Right lung (tissue), 5 donors: ENCODE data around the gene PRKG1. TPM values are rescaled to one million over a fixed set of nuclear protein-coding genes. Genes with fewer than 3 reads are reported as not detected.
"Not testable (repeated sequence)": the region's sequence is repeated elsewhere in the genome, so short reads cannot be mapped to it uniquely, and the experiment has no call there.

Experiments used
- DNase-seq, 2 donors: peaks; one replicate each; pipeline ENCODE4 v3.0.0-alpha.2; 2013
- polyA plus RNA-seq, 5 donors: library from polyadenylated mRNA; unstranded; fragments of 120-200 nt; gene quantifications; one replicate each; pipeline versions ENCODE4 v1.2.1 to v1.2.3, GENCODE V29; 2013; ENCODE audit warnings: inconsistent platforms in 1 of 5, low replicate concordance in 1 of 5; ENCODE audit not compliant: insufficient read length in 5 of 5, insufficient read depth in 1 of 5

Gene PRKG1
- polyA plus RNA-seq, 5 donors: 12.4 to 21.3 (median 15.8) TPM

- DNase-seq: no peak
Measured at GRCh38 chr10:52213321-52213752, 1139.0 kb downstream of the PRKG1 start.

- DNase-seq: peak; percentile 52 to 74
Measured at GRCh38 chr10:52215745-52216361, 1141.6 kb downstream of the PRKG1 start.

GRCh38 chr10:52216852-52217251, 1142.6 kb downstream of the PRKG1 start:
- peak; percentile 45 to 46 for DNase-seq

- DNase-seq: no peak
Measured at GRCh38 chr10:52217531-52217930, 1143.2 kb downstream of the PRKG1 start.

- no peak for DNase-seq
Measured at GRCh38 chr10:52220947-52221346, 1146.7 kb downstream of the PRKG1 start.

- no peak for DNase-seq
Measured at GRCh38 chr10:52221923-52222322, 1147.6 kb downstream of the PRKG1 start.

GRCh38 chr10:52226197-52226847, 1152.0 kb downstream of the PRKG1 start:
- no peak for DNase-seq

- DNase-seq: no peak
Measured at GRCh38 chr10:52228556-52228955, 1154.3 kb downstream of the PRKG1 start.

GRCh38 chr10:52229291-52229931, 1155.1 kb downstream of the PRKG1 start:
- no peak for DNase-seq

GRCh38 chr10:52232561-52233350, 1158.5 kb downstream of the PRKG1 start:
- DNase-seq: no peak

- not testable (repeated sequence) for DNase-seq
Measured at GRCh38 chr10:52233351-52233991, 1159.2 kb downstream of the PRKG1 start.

- DNase-seq: no peak
Measured at GRCh38 chr10:52239771-52240170, 1165.5 kb downstream of the PRKG1 start.

- no peak for DNase-seq
Measured at GRCh38 chr10:52245547-52245946, 1171.3 kb downstream of the PRKG1 start.

- not testable (repeated sequence) for DNase-seq
Measured at GRCh38 chr10:52247929-52248328, 1173.6 kb downstream of the PRKG1 start.

- DNase-seq: no peak
Measured at GRCh38 chr10:52248697-52249306, 1174.5 kb downstream of the PRKG1 start.

- no peak for DNase-seq
Measured at GRCh38 chr10:52249850-52250395, 1175.6 kb downstream of the PRKG1 start.

- DNase-seq: no peak
Measured at GRCh38 chr10:52250510-52250909, 1176.2 kb downstream of the PRKG1 start.

- DNase-seq: no peak
Measured at GRCh38 chr10:52252307-52252706, 1178.0 kb downstream of the PRKG1 start.

GRCh38 chr10:52256832-52257691, 1182.8 kb downstream of the PRKG1 start:
- DNase-seq: no peak

- DNase-seq: no peak
Measured at GRCh38 chr10:52257692-52258075, 1183.4 kb downstream of the PRKG1 start.
